Liver (tissue), 9 donors: ENCODE measurements around the gene KPNB1. TPM values are rescaled to one million over a fixed set of nuclear protein-coding genes. Genes with fewer than 3 reads are reported as not detected.

Experiments
- DNase-seq: peaks from one replicate; pipeline ENCODE4 v3.0.0-alpha.2; 2017; ENCODE audit warnings: low spot score
- H3K27ac ChIP-seq, 2 donors: one replicate each; pipeline ENCODE4 v1.7.0; 2013; ENCODE audit warnings: inconsistent platforms in 2 of 2, low read length in 2 of 2, control low read depth in 1 of 2, low read depth in 1 of 2, mild to moderate bottlenecking in 1 of 2
- H3K27me3 ChIP-seq, 4 donors: one replicate each; pipeline versions ENCODE4 v1.6.1 to v1.7.0; 2013; ENCODE audit warnings: low read length in 3 of 4, inconsistent platforms in 1 of 4, mild to moderate bottlenecking in 1 of 4, moderate library complexity in 1 of 4; ENCODE audit not compliant: control insufficient read depth in 4 of 4, insufficient read depth in 4 of 4
- H3K36me3 ChIP-seq, 4 donors: one replicate each; pipeline versions ENCODE4 v1.6.1 to v1.7.0; 2013; ENCODE audit warnings: low read length in 3 of 4, mild to moderate bottlenecking in 3 of 4, low read depth in 1 of 4, moderate library complexity in 1 of 4; ENCODE audit not compliant: control insufficient read depth in 4 of 4, insufficient read depth in 3 of 4
- H3K4me1 ChIP-seq, 4 donors: one replicate each; pipeline versions ENCODE4 v1.6.1 to v1.7.0; 2013; ENCODE audit warnings: low read length in 3 of 4, mild to moderate bottlenecking in 3 of 4, moderate library complexity in 1 of 4; ENCODE audit not compliant: control insufficient read depth in 4 of 4, insufficient read depth in 4 of 4
- H3K4me3 ChIP-seq, 3 donors: one replicate each; pipeline versions ENCODE4 v1.6.1 to v1.7.0; 2013; ENCODE audit warnings: low read length in 3 of 3, control low read depth in 1 of 3, low read depth in 1 of 3, mild to moderate bottlenecking in 1 of 3
- H3K9ac ChIP-seq, 2 donors: one replicate each; pipeline ENCODE4 v1.7.0; 2013; ENCODE audit warnings: low read length in 2 of 2, mild to moderate bottlenecking in 2 of 2, moderate library complexity in 2 of 2, control low read depth in 1 of 2, low read depth in 1 of 2
- H3K9me3 ChIP-seq, 4 donors: one replicate each; pipeline versions ENCODE4 v1.6.1 to v1.7.0; 2013; ENCODE audit warnings: low read length in 3 of 4; ENCODE audit not compliant: control insufficient read depth in 4 of 4
- ATF3 ChIP-seq: IDR thresholded peaks from 2 replicates; pipeline ENCODE4 v1.6.1; 2016; ENCODE audit warnings: antibody characterized with exemption
- CTCF ChIP-seq: fragments of 150-350 bp; IDR thresholded peaks from 2 replicates; pipeline ENCODE4 v1.5.1; 2017; ENCODE audit warnings: improper control_type of control experiment, low read depth, low read length; ENCODE audit not compliant: missing input control
- EGR1 ChIP-seq, 2 donors: IDR thresholded peaks; 2 replicates each; pipeline ENCODE4 v1.6.1; 2016 to 2018; ENCODE audit warnings: antibody characterized with exemption in 2 of 2, low read depth in 2 of 2
- FOXA1 ChIP-seq: IDR thresholded peaks from 2 replicates; pipeline ENCODE4 v1.6.1; 2016; ENCODE audit warnings: antibody characterized with exemption
- FOXA2 ChIP-seq: IDR thresholded peaks from 2 replicates; pipeline ENCODE4 v1.6.1; 2016; ENCODE audit warnings: antibody characterized with exemption
- GABPA ChIP-seq, 2 donors: IDR thresholded peaks in 1 of 2; conservative IDR thresholded peaks in 1 of 2; 2 replicates each; pipeline ENCODE4 v1.6.1; 2016; ENCODE audit warnings: antibody characterized with exemption in 2 of 2, mild to moderate bottlenecking in 1 of 2, moderate library complexity in 1 of 2
- HNF4A ChIP-seq, 2 donors: conservative IDR thresholded peaks; 2 replicates each; pipeline ENCODE4 v1.6.1; 2016; ENCODE audit warnings: antibody characterized with exemption in 2 of 2, mild to moderate bottlenecking in 2 of 2
- HNF4G ChIP-seq: IDR thresholded peaks from 2 replicates; pipeline ENCODE4 v1.6.1; 2016; ENCODE audit warnings: antibody characterized with exemption
- JUND ChIP-seq, 2 donors: IDR thresholded peaks; 2 replicates each; pipeline ENCODE4 v1.6.1; 2016; ENCODE audit warnings: antibody characterized with exemption in 2 of 2
- MAX ChIP-seq: IDR thresholded peaks from 2 replicates; pipeline ENCODE4 v1.6.1; 2016; ENCODE audit warnings: antibody characterized with exemption
- NR2F2 ChIP-seq: IDR thresholded peaks from 2 replicates; pipeline ENCODE4 v1.6.1; 2016; ENCODE audit warnings: antibody characterized with exemption
- RAD21 ChIP-seq, 2 donors: IDR thresholded peaks; 2 replicates each; pipeline ENCODE4 v1.6.1; 2016; ENCODE audit warnings: antibody characterized with exemption in 2 of 2, mild to moderate bottlenecking in 2 of 2
- REST ChIP-seq: IDR thresholded peaks from 2 replicates; pipeline ENCODE4 v1.6.1; 2016; ENCODE audit warnings: antibody characterized with exemption, mild to moderate bottlenecking
- RXRA ChIP-seq, 2 donors: IDR thresholded peaks; 2 replicates each; pipeline ENCODE4 v1.6.1; 2017 to 2018; ENCODE audit warnings: antibody characterized with exemption in 2 of 2, mild to moderate bottlenecking in 1 of 2
- SP1 ChIP-seq: IDR thresholded peaks from 2 replicates; pipeline ENCODE4 v1.6.1; 2018; ENCODE audit warnings: antibody characterized with exemption, mild to moderate bottlenecking
- TAF1 ChIP-seq: conservative IDR thresholded peaks from 2 replicates; pipeline ENCODE4 v1.6.1; 2016; ENCODE audit warnings: antibody characterized with exemption, mild to moderate bottlenecking
- YY1 ChIP-seq: IDR thresholded peaks from 2 replicates; pipeline ENCODE4 v1.6.1; 2016; ENCODE audit warnings: antibody characterized with exemption, mild to moderate bottlenecking
- ZBTB33 ChIP-seq: IDR thresholded peaks from 2 replicates; pipeline ENCODE4 v1.6.1; 2016; ENCODE audit warnings: antibody characterized with exemption
- WGBS: extraction: QIAGEN DNeasy Blood & Tissue Kit; methylation state at CpG from one replicate; pipeline ENCODE4 v1.1.7; 2013; 5-methylcytosine and 5-hydroxymethylcytosine counted together
- polyA plus RNA-seq, 2 donors: library from polyadenylated mRNA; stranded (reverse) in 1 of 2; unstranded in 1 of 2; fragments of 200-250 nt in 1 of 2; fragments of >200 nt in 1 of 2; fragmentation: Nextera tagmentation in 1 of 2; extraction: Ambion mirVana in 1 of 2; gene quantifications; one replicate each; pipeline versions ENCODE4 v1.2.1 to v1.2.3, GENCODE V29; 2013 to 2015
- total RNA-seq, 2 donors: library from RNA; depleted of rRNA; stranded (reverse); fragments of >200 nt; gene quantifications; one replicate each; pipeline ENCODE4 v1.2.3, GENCODE V29; 2014
- donor health status: healthy.
- donor health status: healthy.
- donor health status: healthy.
- donor health status: healthy.
- donor health status: healthy.

The KPNB1 gene
- total and polyA plus RNA-seq, 4 donors = 27.6 to 114 (median 75.0) TPM

- no peak for DNase-seq
- no peaks in the 10 kb centered on the region for H3K4me1 ChIP-seq
- TF ChIP-seq JUND (IDR thresholded peaks at IDR 0.05) (no peak), ZBTB33 (no peak), RXRA (IDR thresholded peaks at IDR 0.05) (no peak), NR2F2 (no peak), HNF4G (no peak), SP1 (no peak), TAF1 (no peak), EGR1 (IDR thresholded peaks at IDR 0.05; ENCODE audit: low read depth in 2 of 2) (no peak), FOXA2 (no peak), REST (no peak), FOXA1 (no peak), HNF4A (conservative IDR thresholded peaks at IDR 0.05) (no peak), RAD21 (IDR thresholded peaks at IDR 0.05) (no peak), YY1 (no peak), MAX (no peak), GABPA (IDR thresholded peaks at IDR 0.05 in 1 of 2, conservative IDR thresholded peaks at IDR 0.05 in 1 of 2) (no peak)
- H3K36me3 ChIP-seq = no peaks in the 10 kb centered on the region
- 92% methylated on average over 4 of the region's 4 CpGs for WGBS
- no peak overlapping the region for H3K27ac ChIP-seq
- H3K4me3 ChIP-seq = no peak overlapping the region
- no peaks in the 10 kb centered on the region for H3K27me3 ChIP-seq
- no peaks in the 10 kb centered on the region for H3K9me3 ChIP-seq
- H3K9ac ChIP-seq = no peak overlapping the region
Measured at GRCh38 chr17:47641202-47641601, 8.5 kb upstream of the KPNB1 start.

- Histone ChIP-seq H3K4me3 (no peak overlapping the region), H3K9me3 (no peaks in the 10 kb centered on the region), H3K36me3 (no peaks in the 10 kb centered on the region), H3K4me1 (peaks cover 0 to under 1% (median 0%) of the 10 kb centered on the region in 4 donors), H3K9ac (no peak overlapping the region), H3K27me3 (no peaks in the 10 kb centered on the region), H3K27ac (no peak overlapping the region)
- 95% methylated on average over 2 of the region's 2 CpGs for WGBS
- DNase-seq = no peak
- TF ChIP-seq TAF1 (no peak), ATF3 (no peak), CTCF (no peak), NR2F2 (no peak), FOXA2 (no peak), RXRA (IDR thresholded peaks at IDR 0.05) (no peak), EGR1 (IDR thresholded peaks at IDR 0.05; ENCODE audit: low read depth in 2 of 2) (no peak), RAD21 (IDR thresholded peaks at IDR 0.05) (no peak), YY1 (no peak), HNF4G (no peak), GABPA (IDR thresholded peaks at IDR 0.05 in 1 of 2, conservative IDR thresholded peaks at IDR 0.05 in 1 of 2) (no peak), SP1 (no peak), MAX (no peak), FOXA1 (no peak), HNF4A (conservative IDR thresholded peaks at IDR 0.05) (no peak), REST (no peak)
Measured at GRCh38 chr17:47643116-47643515, 6.6 kb upstream of the KPNB1 start.
